Endothelial cell (in vitro differentiated cells): ENCODE results near the gene NSD2. TPM values are rescaled to one million over a fixed set of nuclear protein-coding genes. Genes with fewer than 3 reads are reported as not detected.

Source experiments
- DNase-seq: peaks from one replicate; pipeline ENCODE4 v3.0.0; 2021; ENCODE audit warnings: low spot score
- H3K27ac Mint-ChIP-seq: one replicate; pipeline ENCODE4 v1.8.0; 2021; ENCODE audit warnings: mixed read lengths, inconsistent platforms; ENCODE audit not compliant: unreplicated experiment
- H3K27me3 Mint-ChIP-seq: one replicate; pipeline ENCODE4 v1.8.0; 2021; ENCODE audit warnings: mild to moderate bottlenecking, moderate library complexity, mixed read lengths, inconsistent platforms; ENCODE audit not compliant: unreplicated experiment
- H3K36me3 Mint-ChIP-seq: one replicate; pipeline ENCODE4 v1.8.0; 2021; ENCODE audit warnings: mild to moderate bottlenecking, low read depth, mixed read lengths, inconsistent platforms; ENCODE audit not compliant: unreplicated experiment
- H3K4me1 Mint-ChIP-seq: one replicate; pipeline ENCODE4 v1.8.0; 2021; ENCODE audit warnings: mild to moderate bottlenecking, mixed read lengths, inconsistent platforms; ENCODE audit not compliant: unreplicated experiment
- H3K4me3 Mint-ChIP-seq: one replicate; pipeline ENCODE4 v1.8.0; 2021; ENCODE audit warnings: mild to moderate bottlenecking, mixed read lengths, inconsistent platforms; ENCODE audit not compliant: unreplicated experiment
- H3K9me3 Mint-ChIP-seq: one replicate; pipeline ENCODE4 v1.8.0; 2021; ENCODE audit warnings: mixed read lengths, inconsistent platforms; ENCODE audit not compliant: unreplicated experiment
- CTCF ChIP-seq: fragments of 200-600 bp; sonication (generic); IDR thresholded peaks from one replicate; pipeline ENCODE4 v1.5.0; 2021; ENCODE audit warnings: antibody characterized with exemption; ENCODE audit not compliant: unreplicated experiment
- total RNA-seq: library from RNA; stranded (reverse); fragmentation: NEBNext Ultra II Directional; extraction: Animal tissue kit (Norgen Biotek cat#: 25700); gene quantifications from one replicate; pipeline ENCODE4 v1.2.1, GENCODE V29; 2021; ENCODE audit not compliant: unreplicated experiment

Gene NSD2
- total RNA-seq, 1 donor from 2014 or later: 93.5 TPM

GRCh38 chr4:1928356-1929239 is 57.4 kb downstream of the NSD2 start:
- no peak overlapping the region for H3K4me3 Mint-ChIP-seq
- H3K4me1 Mint-ChIP-seq: no peaks in the 10 kb centered on the region
- DNase-seq: no peak
- no peak overlapping the region for H3K27ac Mint-ChIP-seq
- H3K36me3 Mint-ChIP-seq: peaks cover 11% of the 10 kb centered on the region
- H3K9me3 Mint-ChIP-seq: no peaks in the 10 kb centered on the region
- no peak for TF ChIP-seq CTCF
- no peaks in the 10 kb centered on the region for H3K27me3 Mint-ChIP-seq

DNA sequence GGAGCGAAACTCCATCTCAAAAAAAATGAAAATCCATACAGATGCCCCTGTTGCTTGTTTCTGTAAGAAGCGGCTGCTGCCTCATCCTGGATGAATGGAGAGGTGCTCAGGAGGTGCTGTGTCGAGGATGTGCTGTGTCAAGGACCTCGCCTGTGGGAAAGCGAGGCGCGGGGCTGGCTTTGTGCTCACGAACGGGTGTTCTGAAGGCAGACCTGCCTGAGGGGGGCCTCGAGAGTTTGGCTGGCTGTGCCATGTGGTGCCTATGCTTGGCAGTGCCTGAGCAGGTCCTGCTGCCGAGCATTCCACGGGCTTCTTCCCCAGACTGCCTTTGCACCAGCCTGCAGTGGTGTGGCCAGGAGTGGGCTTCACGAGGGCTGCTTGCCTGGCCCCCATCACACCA is 61.5 kb downstream of the NSD2 start:
- no peak for DNase-seq
- Mint-ChIP-seq H3K27me3 (no peaks in the 10 kb centered on the region), H3K4me1 (no peaks in the 10 kb centered on the region), H3K9me3 (no peaks in the 10 kb centered on the region), H3K4me3 (no peak overlapping the region), H3K36me3 (peaks cover 11% of the 10 kb centered on the region), H3K27ac (no peak overlapping the region)
- no peak for TF ChIP-seq CTCF

- H3K4me1 Mint-ChIP-seq: no peaks in the 10 kb centered on the region
- no peak for TF ChIP-seq CTCF
- no peaks in the 10 kb centered on the region for H3K9me3 Mint-ChIP-seq
- DNase-seq: no peak
- H3K36me3 Mint-ChIP-seq: peaks cover 7% of the 10 kb centered on the region
- H3K27ac Mint-ChIP-seq: no peak overlapping the region
- H3K27me3 Mint-ChIP-seq: no peaks in the 10 kb centered on the region
- H3K4me3 Mint-ChIP-seq: no peak overlapping the region
Observed at GRCh38 chr4:1933700-1934099, 62.5 kb downstream of the NSD2 start.

DNA sequence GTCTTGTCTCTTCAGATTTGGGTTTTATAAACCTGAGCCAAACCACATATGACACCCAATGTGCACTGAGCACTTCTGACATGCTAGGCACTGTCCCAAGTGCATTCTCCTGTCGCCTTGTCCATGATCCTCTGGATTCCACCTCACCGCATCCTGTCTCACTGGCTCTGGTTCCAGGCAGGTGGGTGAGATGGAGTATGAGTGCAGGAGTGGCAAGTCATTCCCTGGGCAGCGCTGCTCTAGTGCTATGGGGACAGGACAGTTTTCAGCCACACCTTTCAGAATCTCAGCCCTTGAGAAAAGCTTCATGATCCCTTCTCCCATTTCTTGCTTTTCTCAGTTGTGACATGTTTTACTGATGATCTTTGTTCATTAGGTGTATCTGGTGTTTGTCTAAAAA is 66.4 kb downstream of the NSD2 start:
- H3K27ac Mint-ChIP-seq: no peak overlapping the region
- H3K27me3 Mint-ChIP-seq: no peaks in the 10 kb centered on the region
- no peak for DNase-seq
- H3K4me1 Mint-ChIP-seq: no peaks in the 10 kb centered on the region
- no peak overlapping the region for H3K4me3 Mint-ChIP-seq
- no peaks in the 10 kb centered on the region for H3K36me3 Mint-ChIP-seq
- TF ChIP-seq CTCF: no peak
- H3K9me3 Mint-ChIP-seq: no peaks in the 10 kb centered on the region

DNA sequence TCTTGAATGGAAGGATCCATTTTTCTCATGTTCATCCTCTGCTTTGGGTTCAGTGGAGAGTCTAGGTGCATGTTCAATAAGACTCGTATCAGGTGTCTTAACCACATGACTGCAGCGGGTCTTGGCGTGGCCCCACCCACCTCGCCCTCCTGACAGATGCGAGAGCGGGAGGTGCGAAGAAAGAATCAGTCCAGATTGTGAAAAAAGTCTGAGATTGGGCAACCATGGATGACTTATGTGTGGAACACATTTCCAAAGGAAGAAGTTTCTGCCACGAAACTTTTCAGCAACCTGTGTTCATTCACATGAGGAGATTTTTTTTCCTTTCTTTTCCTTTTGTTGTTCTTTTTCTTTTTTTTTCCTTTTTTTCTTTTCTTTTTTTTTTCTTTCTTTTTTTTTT is 66.8 kb downstream of the NSD2 start:
- Mint-ChIP-seq H3K9me3 (no peaks in the 10 kb centered on the region), H3K27ac (no peak overlapping the region), H3K36me3 (no peaks in the 10 kb centered on the region), H3K27me3 (no peaks in the 10 kb centered on the region), H3K4me1 (no peaks in the 10 kb centered on the region), H3K4me3 (no peak overlapping the region)
- no peak for DNase-seq
- TF ChIP-seq CTCF: no peak
